HG03108 (cell line): ENCODE results near the gene CADM3.

Experiments
- ATAC-seq: cut with Tn5 transposase; IDR thresholded peaks from one replicate; pipeline ENCODE4 v1.9.1; 2021; ENCODE audit warnings: moderate library complexity; ENCODE audit not compliant: unreplicated experiment

The CADM3 gene

DNA sequence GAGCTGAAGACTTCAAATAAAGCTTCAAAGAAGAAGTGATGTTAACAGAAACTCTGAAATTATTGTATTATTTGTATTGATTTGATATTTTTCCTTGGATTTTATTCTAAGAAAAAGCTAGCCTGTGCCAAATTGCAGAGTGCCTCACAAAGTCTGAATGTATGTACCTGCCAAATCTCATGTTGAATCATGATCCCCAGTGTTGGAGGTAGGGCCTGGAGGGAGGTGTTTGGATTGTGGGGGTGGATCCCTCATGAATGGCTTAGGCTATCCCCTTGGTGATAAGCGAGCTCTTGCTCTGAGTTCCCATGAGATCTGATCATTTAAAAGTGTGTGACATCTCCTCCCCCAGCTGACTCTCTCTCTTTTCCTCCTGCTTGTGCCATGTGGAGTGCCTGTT, 76.9 kb downstream of the CADM3 start:
- ATAC-seq, result no peak

DNA sequence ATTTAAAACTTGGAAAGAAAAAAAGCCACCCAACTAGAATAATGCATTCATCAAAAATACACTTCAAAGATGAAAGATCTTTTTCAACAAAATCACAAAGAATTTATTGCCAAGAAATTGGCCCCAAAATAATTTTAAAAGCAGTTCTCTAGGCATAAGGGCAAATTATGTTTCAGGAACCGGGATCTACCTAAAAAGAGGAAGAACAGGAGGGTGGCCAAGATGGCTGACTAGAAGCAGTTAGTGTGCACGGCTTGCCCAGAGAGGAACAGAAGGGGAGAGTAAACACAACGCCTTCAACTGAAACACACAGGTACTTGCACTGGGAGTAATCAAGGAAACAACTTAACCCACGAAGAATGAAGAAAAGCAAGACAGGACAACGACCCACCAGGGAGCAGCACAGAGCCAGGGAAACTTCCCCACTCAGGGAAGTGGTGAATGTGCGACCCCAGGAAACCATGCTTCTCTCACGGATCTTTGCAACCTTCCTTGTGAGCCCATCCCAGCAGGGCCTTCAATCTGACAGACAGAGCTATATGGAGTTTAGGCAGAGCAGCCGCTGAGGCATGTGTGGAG, 79.3 kb downstream of the CADM3 start:
- no peak for ATAC-seq
